ENCODE data around the gene COBL.

- no peak for TF ChIP-seq CTCF (IDR thresholded peaks at IDR 0.05)
- no peak for TF ChIP-seq POLR2A (IDR thresholded peaks at IDR 0.05)
These were observed 47.8 kb downstream of the COBL start for GRCh38 chr7:51268859-51269258.

All from uterus (tissue), 2 donors.